22Rv1 (cell line): Measurements from ENCODE around the gene AP5M1.

Experiments
- ZFX ChIP-seq: fragments of 450-650 bp; IDR thresholded peaks from 2 replicates; pipeline ENCODE4 v1.6.1; 2017; ENCODE audit warnings: antibody characterized with exemption, borderline replicate concordance
- TF ChIP-seq, protein P1 (sequence below): fragments of 450-650 bp; IDR thresholded peaks from 2 replicates; pipeline ENCODE4 v1.5.1; 2017; ENCODE audit warnings: mild to moderate bottlenecking

DNA sequence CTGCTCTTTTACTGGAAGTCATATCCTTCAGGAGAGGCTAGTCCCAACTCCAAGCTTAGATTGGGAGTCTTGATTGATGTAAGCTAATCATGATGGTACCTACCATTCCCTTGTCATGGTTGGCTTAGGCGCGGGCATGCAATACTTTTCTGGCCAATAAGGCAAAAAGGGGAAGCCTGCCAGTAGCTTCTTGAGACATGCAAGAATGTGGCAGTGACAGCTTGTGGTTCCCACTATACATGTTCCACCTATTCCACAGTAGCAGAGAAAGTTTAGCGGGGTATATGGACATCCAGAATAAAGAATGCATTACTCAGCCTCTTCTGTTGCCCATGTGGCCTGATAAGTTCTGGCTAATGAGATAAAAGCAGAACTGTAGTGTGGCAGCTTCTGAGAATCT lies 55.0 kb downstream of the AP5M1 start:
- TF ChIP-seq, protein P1, sequence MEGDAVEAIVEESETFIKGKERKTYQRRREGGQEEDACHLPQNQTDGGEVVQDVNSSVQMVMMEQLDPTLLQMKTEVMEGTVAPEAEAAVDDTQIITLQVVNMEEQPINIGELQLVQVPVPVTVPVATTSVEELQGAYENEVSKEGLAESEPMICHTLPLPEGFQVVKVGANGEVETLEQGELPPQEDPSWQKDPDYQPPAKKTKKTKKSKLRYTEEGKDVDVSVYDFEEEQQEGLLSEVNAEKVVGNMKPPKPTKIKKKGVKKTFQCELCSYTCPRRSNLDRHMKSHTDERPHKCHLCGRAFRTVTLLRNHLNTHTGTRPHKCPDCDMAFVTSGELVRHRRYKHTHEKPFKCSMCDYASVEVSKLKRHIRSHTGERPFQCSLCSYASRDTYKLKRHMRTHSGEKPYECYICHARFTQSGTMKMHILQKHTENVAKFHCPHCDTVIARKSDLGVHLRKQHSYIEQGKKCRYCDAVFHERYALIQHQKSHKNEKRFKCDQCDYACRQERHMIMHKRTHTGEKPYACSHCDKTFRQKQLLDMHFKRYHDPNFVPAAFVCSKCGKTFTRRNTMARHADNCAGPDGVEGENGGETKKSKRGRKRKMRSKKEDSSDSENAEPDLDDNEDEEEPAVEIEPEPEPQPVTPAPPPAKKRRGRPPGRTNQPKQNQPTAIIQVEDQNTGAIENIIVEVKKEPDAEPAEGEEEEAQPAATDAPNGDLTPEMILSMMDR = no peak
- no peak for TF ChIP-seq ZFX
